ENCODE results near the gene IZUMO1. TPM values are rescaled to one million over a fixed set of nuclear protein-coding genes. Genes with fewer than 3 reads are reported as not detected.

IZUMO1 gene
- polyA plus RNA-seq, 4 donors: 0.31 to 0.45 TPM; not detected in 2

DNA sequence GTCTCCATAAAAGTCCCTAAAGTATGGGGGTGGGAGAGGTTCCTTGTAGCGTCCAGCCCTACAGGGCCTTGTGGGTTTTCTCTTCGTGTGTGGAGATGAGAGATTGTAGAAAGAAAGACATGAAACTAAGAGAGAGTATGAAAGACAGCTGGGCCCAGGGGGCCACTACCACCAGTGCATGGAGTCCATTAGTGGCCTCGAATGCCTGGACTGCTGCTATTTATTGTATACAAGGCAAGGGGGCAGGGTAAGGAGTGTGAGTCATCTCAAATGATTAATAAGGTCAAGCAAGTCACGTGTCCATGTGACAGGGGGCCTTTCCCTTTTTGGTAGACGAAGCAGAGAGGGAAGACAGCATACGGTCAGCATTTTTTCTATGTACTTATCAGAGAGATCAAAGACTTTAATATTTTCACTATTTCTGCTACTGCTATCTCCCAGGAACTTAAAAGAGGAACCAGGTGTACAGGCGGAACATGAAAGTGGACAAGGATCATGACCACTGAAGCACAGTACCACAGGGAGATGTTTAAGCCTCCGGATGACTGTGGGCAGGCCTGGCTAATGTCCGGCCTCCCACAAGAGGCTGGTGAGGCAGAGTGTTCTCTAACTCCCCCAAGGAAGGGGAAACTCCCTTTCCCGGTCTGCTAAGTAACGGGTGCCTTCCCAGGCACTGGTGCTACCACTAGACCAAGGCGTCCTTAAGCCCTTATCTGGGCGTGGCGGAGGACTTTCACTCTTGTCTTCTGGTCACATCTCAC, 34.1 kb upstream of the IZUMO1 start:
- Histone ChIP-seq H3K27me3 (ENCODE audit: control insufficient read depth in 3 of 3, insufficient read depth in 3 of 3, low read length in 3 of 3) (peaks cover 0 to 3% (median 0%) of the 10 kb centered on the region in 3 donors), H3K27ac (ENCODE audit: low read depth in 1 of 3, low read length in 2 of 3) (peak overlapping the region; percentile 47 to 81 (median 47)), H3K4me3 (ENCODE audit: low read depth in 1 of 3, low read length in 3 of 3) (no peak overlapping the region), H3K36me3 (ENCODE audit: control insufficient read depth in 3 of 3, insufficient read depth in 2 of 3, low read depth in 1 of 3, low read length in 3 of 3) (no peaks in the 10 kb centered on the region), H3K9me3 (ENCODE audit: control insufficient read depth in 2 of 2, insufficient read depth in 1 of 2, low read depth in 1 of 2, low read length in 1 of 2) (peaks cover 0 to 2% of the 10 kb centered on the region in 2 donors), H3K4me1 (ENCODE audit: control insufficient read depth in 3 of 3, insufficient read depth in 2 of 3, low read depth in 1 of 3, low read length in 2 of 3) (peaks cover 0 to 27% (median 9%) of the 10 kb centered on the region in 3 donors)
- DNase-seq (peak; percentile 62 to 80), FAIRE-seq (no peak)
- WGBS, 3 donors: 20 to 37% (median 28%) methylated on average over 14 of the region's 14 CpGs

DNA sequence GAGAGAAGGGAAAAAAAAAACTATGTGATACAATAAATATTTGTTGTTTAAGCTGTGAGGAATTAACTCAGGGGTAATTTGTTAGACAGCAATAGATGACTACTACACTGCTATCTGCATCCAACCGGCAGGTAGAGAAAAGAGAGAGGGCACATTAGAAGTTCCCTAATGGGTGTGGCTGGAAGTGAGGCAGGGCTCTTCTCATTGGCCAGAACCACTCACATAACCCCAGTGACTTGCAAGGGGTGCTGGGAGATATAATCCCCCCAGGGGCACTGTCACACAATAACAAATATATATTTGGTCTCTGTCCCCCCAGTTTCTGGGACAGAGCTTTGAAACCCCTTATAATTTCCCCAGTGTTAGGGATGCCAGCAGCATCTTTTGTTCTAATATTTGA, 32.9 kb upstream of the IZUMO1 start:
- 0 to 31% (median 26%) methylated on average over 1 of the region's 1 CpG for WGBS, 3 donors
- DNase-seq (peak in 1 of 2 donors; percentile 12), FAIRE-seq (no peak)
- peaks cover 0 to 2% of the 10 kb centered on the region in 2 donors for H3K9me3 ChIP-seq (ENCODE audit: control insufficient read depth in 2 of 2, insufficient read depth in 1 of 2, low read depth in 1 of 2, low read length in 1 of 2)
- H3K4me3 ChIP-seq (ENCODE audit: low read depth in 1 of 3, low read length in 3 of 3): no peak overlapping the region
- peaks cover 0 to 27% (median 9%) of the 10 kb centered on the region in 3 donors for H3K4me1 ChIP-seq (ENCODE audit: control insufficient read depth in 3 of 3, insufficient read depth in 2 of 3, low read depth in 1 of 3, low read length in 2 of 3)
- no peak overlapping the region for H3K27ac ChIP-seq (ENCODE audit: low read depth in 1 of 3, low read length in 2 of 3)
- peaks cover 0 to 3% (median 0%) of the 10 kb centered on the region in 3 donors for H3K27me3 ChIP-seq (ENCODE audit: control insufficient read depth in 3 of 3, insufficient read depth in 3 of 3, low read length in 3 of 3)
- no peaks in the 10 kb centered on the region for H3K36me3 ChIP-seq (ENCODE audit: control insufficient read depth in 3 of 3, insufficient read depth in 2 of 3, low read depth in 1 of 3, low read length in 3 of 3)

DNA sequence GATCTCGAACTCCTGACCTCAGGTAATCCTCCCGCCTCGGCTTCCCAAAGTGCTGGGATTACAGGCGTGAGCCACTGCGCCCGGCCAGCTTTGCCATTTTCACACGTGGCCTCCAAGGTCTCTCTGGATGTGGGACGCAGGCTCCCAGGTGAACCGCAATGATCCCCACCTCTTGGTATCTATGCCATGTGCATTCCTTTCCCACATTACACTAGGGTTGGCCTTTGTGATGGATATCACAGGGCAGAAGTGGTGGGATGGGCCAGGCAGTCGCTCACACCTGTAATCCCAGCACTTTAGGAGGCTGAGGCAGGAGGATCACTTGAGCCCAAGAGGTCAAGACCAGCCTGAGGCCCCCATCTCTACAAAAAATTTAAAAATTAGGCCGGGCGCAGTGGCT, 31.0 kb upstream of the IZUMO1 start:
- Histone ChIP-seq H3K36me3 (ENCODE audit: control insufficient read depth in 3 of 3, insufficient read depth in 2 of 3, low read depth in 1 of 3, low read length in 3 of 3) (no peaks in the 10 kb centered on the region), H3K27ac (ENCODE audit: low read depth in 1 of 3, low read length in 2 of 3) (no peak overlapping the region), H3K4me1 (ENCODE audit: control insufficient read depth in 3 of 3, insufficient read depth in 2 of 3, low read depth in 1 of 3, low read length in 2 of 3) (peaks cover 0 to 25% (median 9%) of the 10 kb centered on the region in 3 donors), H3K4me3 (ENCODE audit: low read depth in 1 of 3, low read length in 3 of 3) (no peak overlapping the region), H3K27me3 (ENCODE audit: control insufficient read depth in 3 of 3, insufficient read depth in 3 of 3, low read length in 3 of 3) (peaks cover 0 to 3% (median 0%) of the 10 kb centered on the region in 3 donors), H3K9me3 (ENCODE audit: control insufficient read depth in 2 of 2, insufficient read depth in 1 of 2, low read depth in 1 of 2, low read length in 1 of 2) (peaks cover 0 to 2% of the 10 kb centered on the region in 2 donors)
- no peak for FAIRE-seq
- WGBS, 3 donors: 84 to 91% (median 88%) methylated on average over 12 of the region's 12 CpGs
- no peak for DNase-seq

DNA sequence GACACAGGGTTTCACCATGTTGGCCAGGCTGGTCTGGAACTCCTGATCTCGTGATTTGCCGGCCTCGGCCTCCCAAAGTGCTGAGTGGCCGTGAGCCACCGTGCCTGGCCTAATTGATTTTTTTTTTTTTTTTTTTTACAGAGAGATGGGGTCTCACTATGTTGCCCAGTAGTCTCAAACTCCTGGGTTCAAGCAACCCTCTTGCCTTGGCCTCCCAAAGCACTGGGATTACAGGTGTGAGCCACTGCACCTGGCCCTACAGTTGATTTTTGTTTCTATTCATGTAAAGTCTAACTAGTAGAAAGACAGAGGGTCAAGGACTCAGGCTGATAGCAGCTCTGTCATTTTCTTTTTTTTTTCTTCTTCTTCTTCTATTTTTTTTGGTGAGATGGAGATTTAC, 30.4 kb upstream of the IZUMO1 start:
- Histone ChIP-seq H3K36me3 (ENCODE audit: control insufficient read depth in 3 of 3, insufficient read depth in 2 of 3, low read depth in 1 of 3, low read length in 3 of 3) (no peaks in the 10 kb centered on the region), H3K27ac (ENCODE audit: low read depth in 1 of 3, low read length in 2 of 3) (no peak overlapping the region), H3K4me1 (ENCODE audit: control insufficient read depth in 3 of 3, insufficient read depth in 2 of 3, low read depth in 1 of 3, low read length in 2 of 3) (peaks cover 0 to 19% (median 9%) of the 10 kb centered on the region in 3 donors), H3K9me3 (ENCODE audit: control insufficient read depth in 2 of 2, insufficient read depth in 1 of 2, low read depth in 1 of 2, low read length in 1 of 2) (peaks cover 0 to 2% of the 10 kb centered on the region in 2 donors), H3K4me3 (ENCODE audit: low read depth in 1 of 3, low read length in 3 of 3) (no peak overlapping the region), H3K27me3 (ENCODE audit: control insufficient read depth in 3 of 3, insufficient read depth in 3 of 3, low read length in 3 of 3) (peaks cover 0 to 3% (median 0%) of the 10 kb centered on the region in 3 donors)
- WGBS, 3 donors: 67 to 85% (median 75%) methylated on average over 5 of the region's 5 CpGs
- no peak for DNase-seq
- FAIRE-seq: no peak

DNA sequence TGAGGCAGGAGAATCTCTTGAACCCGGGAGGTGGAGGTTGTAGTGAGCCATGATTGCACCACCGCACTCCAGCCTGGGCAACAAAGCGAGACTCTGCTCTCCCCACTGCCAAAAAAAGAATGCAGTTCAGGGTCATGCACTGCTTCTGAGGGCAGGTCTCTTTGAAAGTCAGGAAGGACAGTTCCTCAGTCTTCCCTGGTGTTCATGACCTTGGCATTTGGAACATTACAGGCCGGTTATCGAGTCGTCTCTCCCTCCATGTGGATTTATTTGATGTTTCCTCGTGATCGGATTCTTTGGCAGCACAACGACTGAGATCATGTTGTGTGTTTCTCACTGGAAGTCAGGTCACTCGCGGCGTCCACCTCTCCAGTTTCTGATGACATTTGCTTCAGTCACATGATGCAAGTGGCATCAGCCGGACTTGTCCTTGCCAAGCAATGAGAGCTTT, 25.8 kb upstream of the IZUMO1 start:
- FAIRE-seq (no peak), DNase-seq (no peak)
- Histone ChIP-seq H3K4me1 (ENCODE audit: control insufficient read depth in 3 of 3, insufficient read depth in 2 of 3, low read depth in 1 of 3, low read length in 2 of 3) (peaks cover 0 to 3% (median 0%) of the 10 kb centered on the region in 3 donors), H3K27ac (ENCODE audit: low read depth in 1 of 3, low read length in 2 of 3) (no peak overlapping the region), H3K36me3 (ENCODE audit: control insufficient read depth in 3 of 3, insufficient read depth in 2 of 3, low read depth in 1 of 3, low read length in 3 of 3) (no peaks in the 10 kb centered on the region), H3K27me3 (ENCODE audit: control insufficient read depth in 3 of 3, insufficient read depth in 3 of 3, low read length in 3 of 3) (no peaks in the 10 kb centered on the region), H3K4me3 (ENCODE audit: low read depth in 1 of 3, low read length in 3 of 3) (no peak overlapping the region), H3K9me3 (ENCODE audit: control insufficient read depth in 2 of 2, insufficient read depth in 1 of 2, low read depth in 1 of 2, low read length in 1 of 2) (no peaks in the 10 kb centered on the region)
- WGBS, 3 donors: 42 to 72% (median 49%) methylated on average over 13 of the region's 13 CpGs

DNA sequence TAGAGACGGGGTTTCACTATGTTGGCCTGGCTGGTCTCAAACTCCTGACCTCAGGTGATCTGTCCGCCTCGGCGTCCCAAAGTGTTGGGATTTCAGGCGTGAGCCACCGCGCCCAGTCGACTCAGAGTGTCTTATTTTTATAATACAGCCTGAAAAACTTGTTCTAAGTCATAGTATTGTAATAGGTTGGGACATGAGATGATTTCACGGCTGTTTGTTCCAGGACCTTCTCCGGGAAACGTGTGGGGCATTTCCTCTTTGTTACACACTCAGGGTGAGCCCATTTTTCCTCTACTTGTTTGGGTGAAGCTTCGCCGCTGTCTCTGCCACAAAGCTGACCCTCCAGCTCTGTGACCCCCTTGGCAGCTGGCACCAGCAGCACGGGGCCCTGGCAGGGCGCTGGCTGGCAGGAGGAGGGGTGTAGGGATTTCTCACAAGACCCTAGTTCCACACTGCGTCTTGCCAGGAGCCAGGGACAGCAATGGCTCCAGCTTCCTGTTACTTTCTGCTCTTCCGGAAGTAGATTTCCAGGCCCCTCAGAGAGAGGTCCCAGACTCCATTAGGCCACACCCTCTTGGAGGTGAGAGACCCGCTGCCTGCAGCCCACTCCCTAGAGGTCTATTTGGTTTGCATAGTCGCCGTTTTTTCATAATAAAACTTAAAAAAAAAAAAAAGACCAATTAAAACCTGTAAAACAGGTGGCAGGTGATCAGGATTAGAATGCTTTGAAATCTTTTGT, 24.2 kb upstream of the IZUMO1 start:
- WGBS, 3 donors: 67 to 73% (median 70%) methylated on average over 20 of the region's 20 CpGs
- H3K9me3 ChIP-seq (ENCODE audit: control insufficient read depth in 2 of 2, insufficient read depth in 1 of 2, low read depth in 1 of 2, low read length in 1 of 2): no peaks in the 10 kb centered on the region
- no peaks in the 10 kb centered on the region for H3K27me3 ChIP-seq (ENCODE audit: control insufficient read depth in 3 of 3, insufficient read depth in 3 of 3, low read length in 3 of 3)

DNA sequence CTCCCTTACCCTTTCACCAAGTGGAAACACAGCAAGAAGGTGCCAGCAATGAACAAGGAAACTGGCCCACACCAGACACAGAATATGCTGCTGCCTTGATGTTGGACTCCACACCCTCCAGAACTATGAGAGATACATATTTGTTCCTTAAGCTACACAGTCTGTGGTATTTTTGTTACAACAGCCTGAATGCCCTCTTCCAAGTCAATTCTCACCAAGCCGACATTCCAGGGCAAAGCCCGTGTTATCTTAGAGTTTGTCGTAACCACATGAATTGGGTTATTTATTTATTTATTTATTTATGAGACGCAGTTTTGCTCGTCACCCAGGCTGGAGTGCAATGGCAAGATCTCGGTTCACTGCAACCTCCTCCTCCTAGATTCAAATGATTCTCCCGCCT, 23.6 kb upstream of the IZUMO1 start:
- Histone ChIP-seq H3K9me3 (ENCODE audit: control insufficient read depth in 2 of 2, insufficient read depth in 1 of 2, low read depth in 1 of 2, low read length in 1 of 2) (no peaks in the 10 kb centered on the region), H3K4me1 (ENCODE audit: control insufficient read depth in 3 of 3, insufficient read depth in 2 of 3, low read depth in 1 of 3, low read length in 2 of 3) (no peaks in the 10 kb centered on the region), H3K36me3 (ENCODE audit: control insufficient read depth in 3 of 3, insufficient read depth in 2 of 3, low read depth in 1 of 3, low read length in 3 of 3) (no peaks in the 10 kb centered on the region), H3K27ac (ENCODE audit: low read depth in 1 of 3, low read length in 2 of 3) (no peak overlapping the region), H3K27me3 (ENCODE audit: control insufficient read depth in 3 of 3, insufficient read depth in 3 of 3, low read length in 3 of 3) (no peaks in the 10 kb centered on the region), H3K4me3 (ENCODE audit: low read depth in 1 of 3, low read length in 3 of 3) (no peak overlapping the region)
- DNase-seq: no peak
- WGBS, 3 donors: 75 to 85% (median 82%) methylated on average over 7 of the region's 7 CpGs
- no peak for FAIRE-seq

More for the DNA sequence above, 24.2 kb upstream of the IZUMO1 start:
- no peak overlapping the region for H3K27ac ChIP-seq (ENCODE audit: low read depth in 1 of 3, low read length in 2 of 3)
- no peaks in the 10 kb centered on the region for H3K36me3 ChIP-seq (ENCODE audit: control insufficient read depth in 3 of 3, insufficient read depth in 2 of 3, low read depth in 1 of 3, low read length in 3 of 3)
- FAIRE-seq (no peak), DNase-seq (no peak)
- no peak overlapping the region for H3K4me3 ChIP-seq (ENCODE audit: low read depth in 1 of 3, low read length in 3 of 3)
- H3K4me1 ChIP-seq (ENCODE audit: control insufficient read depth in 3 of 3, insufficient read depth in 2 of 3, low read depth in 1 of 3, low read length in 2 of 3): no peaks in the 10 kb centered on the region

DNA sequence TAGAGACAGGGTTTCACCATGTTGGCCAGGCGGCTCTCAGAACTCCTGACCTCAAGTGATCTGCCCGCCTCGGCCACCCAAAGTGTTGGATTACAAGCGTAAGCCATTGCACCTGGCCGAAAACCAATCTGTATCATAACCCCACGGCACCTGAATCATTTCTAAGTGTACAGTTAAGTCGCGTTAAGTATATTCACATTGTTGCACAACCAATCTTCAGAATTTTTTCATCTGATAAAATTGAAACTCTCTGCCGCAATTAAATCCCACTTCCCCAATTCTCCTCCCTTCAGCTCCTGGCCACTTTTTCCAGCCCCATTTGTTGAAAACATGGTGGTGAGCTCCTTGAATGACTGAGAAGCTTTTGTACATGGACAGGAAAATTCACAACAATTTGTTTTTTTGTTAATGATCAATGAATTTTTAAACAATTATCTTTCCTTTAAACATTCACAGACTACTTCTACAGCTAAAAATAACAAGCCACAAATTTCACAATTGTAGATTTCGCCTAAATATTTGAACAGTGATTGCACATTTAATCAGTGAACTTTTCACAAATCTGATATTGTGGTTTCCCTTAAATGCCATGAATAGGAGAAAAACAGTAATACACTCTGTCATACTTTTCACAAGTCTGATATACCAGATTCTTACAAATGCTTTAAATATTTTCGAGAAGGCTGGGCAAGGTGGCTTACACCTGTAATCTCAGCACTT, 22.4 kb upstream of the IZUMO1 start:
- H3K27ac ChIP-seq (ENCODE audit: low read depth in 1 of 3, low read length in 2 of 3): no peak overlapping the region

More for the DNA sequence above, 22.4 kb upstream of the IZUMO1 start:
- no peak overlapping the region for H3K4me3 ChIP-seq (ENCODE audit: low read depth in 1 of 3, low read length in 3 of 3)
- no peak for DNase-seq
- H3K4me1 ChIP-seq (ENCODE audit: control insufficient read depth in 3 of 3, insufficient read depth in 2 of 3, low read depth in 1 of 3, low read length in 2 of 3): no peaks in the 10 kb centered on the region
- FAIRE-seq: no peak
- 80 to 88% (median 87%) methylated on average over 11 of the region's 11 CpGs for WGBS, 3 donors
- H3K9me3 ChIP-seq (ENCODE audit: control insufficient read depth in 2 of 2, insufficient read depth in 1 of 2, low read depth in 1 of 2, low read length in 1 of 2): no peaks in the 10 kb centered on the region
- no peaks in the 10 kb centered on the region for H3K27me3 ChIP-seq (ENCODE audit: control insufficient read depth in 3 of 3, insufficient read depth in 3 of 3, low read length in 3 of 3)
- no peaks in the 10 kb centered on the region for H3K36me3 ChIP-seq (ENCODE audit: control insufficient read depth in 3 of 3, insufficient read depth in 2 of 3, low read depth in 1 of 3, low read length in 3 of 3)

Measured in small intestine (tissue), 7 donors.